Mononuclear cell (primary cell): ENCODE measurements around the gene IFITM10. TPM values are rescaled to one million over a fixed set of nuclear protein-coding genes. Genes with fewer than 3 reads are reported as not detected.
"Not testable (repeated sequence)": the region's sequence is repeated elsewhere in the genome, so short reads cannot be mapped to it uniquely, and the experiment has no call there.

Experiments used
- H3K27me3 ChIP-seq: 2 replicates; pipeline ENCODE4 v1.6.0; 2011; ENCODE audit warnings: low read length, control low read depth; ENCODE audit not compliant: insufficient read depth
- H3K4me1 ChIP-seq: 2 replicates; pipeline ENCODE4 v1.5.1; 2011; ENCODE audit warnings: mild to moderate bottlenecking, low read length, control low read depth; ENCODE audit not compliant: insufficient read depth
- H3K4me3 ChIP-seq: 2 replicates; pipeline ENCODE4 v1.5.1; 2011; ENCODE audit warnings: mild to moderate bottlenecking, low read length, moderate library complexity
- H3K9me3 ChIP-seq: 2 replicates; pipeline ENCODE4 v1.5.1; 2011; ENCODE audit warnings: low read depth, mild to moderate bottlenecking, control low read depth, low read length
- total RNA-seq: library from RNA; depleted of rRNA; stranded (reverse); fragments of >200 nt; gene quantifications from one replicate; pipeline ENCODE4 v1.2.3, GENCODE V29; 2012

The IFITM10 gene
- total RNA-seq, 1 donor, result 4.8 TPM

- Histone ChIP-seq H3K4me1 (peaks cover 54% of the 10 kb centered on the region), H3K4me3 (no peak overlapping the region), H3K9me3 (no peaks in the 10 kb centered on the region), H3K27me3 (no peaks in the 10 kb centered on the region)
These were observed 20.9 kb upstream of the IFITM10 start for GRCh38 chr11:1771273-1771672.

- Histone ChIP-seq H3K27me3 (no peaks in the 10 kb centered on the region), H3K4me1 (peaks cover 54% of the 10 kb centered on the region), H3K9me3 (no peaks in the 10 kb centered on the region), H3K4me3 (no peak overlapping the region)
These were observed 20.1 kb upstream of the IFITM10 start for GRCh38 chr11:1770528-1770927.

GRCh38 chr11:1770061-1770460 lies 19.7 kb upstream of the IFITM10 start:
- H3K4me3 ChIP-seq, result no peak overlapping the region

GRCh38 chr11:1769304-1769936 lies 19.0 kb upstream of the IFITM10 start:
- not testable (repeated sequence) for H3K27me3 ChIP-seq, H3K4me3 ChIP-seq, H3K9me3 ChIP-seq
- H3K4me1 ChIP-seq, result peaks cover 55% of the 10 kb centered on the region

More at GRCh38 chr11:1770061-1770460, 19.7 kb upstream of the IFITM10 start:
- Histone ChIP-seq H3K4me1 (peaks cover 54% of the 10 kb centered on the region), H3K27me3 (no peaks in the 10 kb centered on the region), H3K9me3 (no peaks in the 10 kb centered on the region)

- peaks cover 48% of the 10 kb centered on the region for H3K4me1 ChIP-seq
- no peak overlapping the region for H3K4me3 ChIP-seq
- no peaks in the 10 kb centered on the region for H3K27me3 ChIP-seq
- H3K9me3 ChIP-seq, result no peaks in the 10 kb centered on the region
These were observed 17.7 kb upstream of the IFITM10 start for GRCh38 chr11:1768141-1768469.

GRCh38 chr11:1767399-1768140 lies 17.2 kb upstream of the IFITM10 start:
- peaks cover 50% of the 10 kb centered on the region for H3K4me1 ChIP-seq

DNA sequence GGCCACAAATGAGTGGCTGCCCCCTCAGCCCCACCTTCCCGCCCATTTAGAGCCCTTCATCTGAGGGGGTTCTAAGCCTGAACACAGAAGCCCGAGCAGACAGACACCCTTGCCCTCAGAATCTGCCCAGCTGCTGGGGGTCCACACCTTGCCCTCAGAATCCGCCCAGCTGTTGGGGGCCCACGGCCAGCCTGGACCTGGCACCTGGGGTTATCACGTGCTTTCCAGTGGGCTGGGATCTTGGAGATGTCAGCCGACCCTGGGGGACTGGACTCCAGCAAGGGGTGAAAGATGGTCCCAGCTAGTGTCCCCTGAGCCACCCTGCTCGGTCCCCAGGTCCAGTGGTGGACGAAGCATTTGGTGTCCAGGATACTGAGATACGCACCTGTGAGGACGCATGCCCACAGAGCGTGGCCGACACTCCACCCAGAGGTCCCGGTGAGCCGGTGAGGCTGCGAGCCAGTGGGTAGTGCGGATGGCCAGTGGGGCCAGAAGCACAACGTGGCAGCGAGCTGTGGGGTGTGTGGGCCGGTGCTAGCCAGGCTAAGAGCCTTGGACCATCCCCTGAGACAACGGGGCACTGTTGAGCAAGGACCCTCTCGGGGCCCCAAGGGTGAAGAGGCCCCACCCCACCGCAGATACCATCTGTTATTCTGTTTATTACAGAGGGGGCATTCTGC lies 16.5 kb upstream of the IFITM10 start:
- Histone ChIP-seq H3K4me1 (peaks cover 50% of the 10 kb centered on the region), H3K27me3 (no peaks in the 10 kb centered on the region), H3K9me3 (no peaks in the 10 kb centered on the region), H3K4me3 (no peak overlapping the region)

More at GRCh38 chr11:1767399-1768140, 17.2 kb upstream of the IFITM10 start:
- Histone ChIP-seq H3K27me3 (no peaks in the 10 kb centered on the region), H3K4me3 (no peak overlapping the region), H3K9me3 (no peaks in the 10 kb centered on the region)

GRCh38 chr11:1765871-1766718 lies 15.7 kb upstream of the IFITM10 start:
- Histone ChIP-seq H3K4me3 (no peak overlapping the region), H3K4me1 (peaks cover 50% of the 10 kb centered on the region), H3K9me3 (no peaks in the 10 kb centered on the region), H3K27me3 (no peaks in the 10 kb centered on the region)

GRCh38 chr11:1763796-1764661 lies 13.6 kb upstream of the IFITM10 start, which contains the start of gene CTSD:
CTSD (minus strand) TSS chr11:1763927; CDS start chr11:1763859, 68 bp downstream.
- Histone ChIP-seq H3K9me3 (no peaks in the 10 kb centered on the region), H3K4me3 (peak within 1 kb of the TSS; percentile 77), H3K27me3 (no peaks in the 10 kb centered on the region), H3K4me1 (peaks cover 52% of the 10 kb centered on the region)

GRCh38 chr11:1763336-1763795 lies 13.0 kb upstream of the IFITM10 start:
- H3K4me3 ChIP-seq, result peak overlapping the region; percentile 77
- peaks cover 56% of the 10 kb centered on the region for H3K4me1 ChIP-seq
- no peaks in the 10 kb centered on the region for H3K27me3 ChIP-seq
- H3K9me3 ChIP-seq, result no peaks in the 10 kb centered on the region

DNA sequence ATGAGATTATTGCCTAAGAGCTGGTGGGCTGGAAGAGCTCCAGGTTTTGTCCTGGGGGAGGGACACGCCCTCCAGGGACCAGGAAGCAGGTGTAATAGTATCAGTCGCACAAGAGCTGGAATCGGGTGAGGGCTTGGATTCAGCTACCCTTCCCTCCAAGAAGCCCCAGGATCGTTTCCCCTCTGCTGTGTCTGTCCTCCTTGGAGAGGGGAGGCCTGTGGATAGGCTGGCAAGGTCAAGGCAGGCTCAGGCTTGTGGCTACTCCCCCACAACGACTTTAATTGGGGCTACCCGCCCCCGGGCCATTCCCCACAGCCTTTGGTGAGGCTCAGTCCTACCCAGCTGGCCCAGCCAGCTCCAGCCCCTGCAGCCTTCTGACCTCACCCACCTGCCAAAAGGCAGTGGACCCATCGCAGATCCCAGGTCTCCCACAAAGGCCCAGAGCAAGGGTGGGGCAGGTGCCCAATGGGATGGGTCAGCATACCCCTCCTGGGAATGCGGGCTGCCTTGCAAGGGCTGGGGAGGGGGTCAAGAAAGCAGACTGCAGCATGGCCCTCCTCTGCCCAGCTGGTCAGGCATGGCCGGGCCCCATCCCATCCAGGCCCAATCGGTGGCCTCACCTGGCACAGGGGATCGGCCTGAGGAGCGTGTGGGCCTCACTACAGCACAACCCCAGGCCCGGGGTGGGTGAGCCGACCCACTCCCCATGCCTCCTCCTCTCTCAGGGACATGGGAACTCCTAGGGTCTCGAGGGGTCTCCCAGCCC lies 12.3 kb upstream of the IFITM10 start:
- Histone ChIP-seq H3K27me3 (no peaks in the 10 kb centered on the region), H3K4me3 (peak overlapping the region; percentile 77), H3K4me1 (peaks cover 63% of the 10 kb centered on the region), H3K9me3 (no peaks in the 10 kb centered on the region)

DNA sequence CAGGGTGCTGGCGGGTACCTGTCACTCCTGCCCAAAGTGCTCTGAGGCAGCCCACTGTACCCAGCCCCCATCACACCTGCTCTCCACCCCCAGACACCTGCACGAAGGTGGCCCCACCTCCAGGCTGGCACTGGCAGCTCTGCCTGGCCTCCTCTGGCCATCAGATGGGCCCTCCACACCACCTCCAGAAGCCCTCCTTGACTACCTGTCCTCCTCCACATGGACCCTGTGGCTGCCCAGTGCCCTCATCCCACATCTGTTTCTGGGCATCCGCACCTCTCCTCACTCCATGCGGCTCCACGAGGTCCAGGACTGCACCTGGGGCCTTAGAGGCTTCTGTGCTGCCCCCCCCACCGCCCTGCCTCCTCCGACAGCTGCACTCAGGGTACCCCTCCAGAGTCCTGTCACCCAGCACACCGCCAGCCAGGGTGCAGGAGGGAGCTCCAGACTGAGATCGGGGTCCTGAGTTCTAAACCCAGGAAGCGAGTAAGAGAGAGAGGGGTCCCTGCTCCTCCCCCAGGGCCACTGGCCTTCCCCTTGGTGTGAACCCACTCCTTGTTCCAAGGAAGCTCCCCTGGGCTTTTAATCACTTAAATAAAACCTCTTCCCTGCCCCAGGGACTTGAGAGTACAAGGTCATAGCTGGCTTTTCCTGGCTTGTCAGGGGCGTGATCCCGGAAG lies 11.6 kb upstream of the IFITM10 start:
- peak overlapping the region; percentile 77 for H3K4me3 ChIP-seq
- H3K27me3 ChIP-seq, result no peaks in the 10 kb centered on the region
- no peaks in the 10 kb centered on the region for H3K9me3 ChIP-seq
- peaks cover 70% of the 10 kb centered on the region for H3K4me1 ChIP-seq
